Keratinocyte (primary cell): ENCODE measurements around the gene NLRP10. TPM values are rescaled to one million over a fixed set of nuclear protein-coding genes. Genes with fewer than 3 reads are reported as not detected.

Experiments
- DNase-seq: peaks from one replicate; pipeline ENCODE4 v3.0.0-alpha.2; 2011; ENCODE audit warnings: low read depth, missing footprints, low spot score
- FAIRE-seq: peaks from 2 replicates; lab custom pipeline; 2011; peaks lifted over from hg19 to GRCh38; lab: Jason Lieb, UNC
- H2AFZ ChIP-seq: 2 replicates; pipeline ENCODE4 v1.6.0; 2012; ENCODE audit warnings: low read length, control low read depth, inconsistent platforms; ENCODE audit not compliant: control insufficient read depth
- H3K27ac ChIP-seq: 2 replicates; pipeline ENCODE4 v1.5.1; 2011; ENCODE audit warnings: low read length; ENCODE audit not compliant: control insufficient read depth, insufficient read depth
- H3K27me3 ChIP-seq: 3 replicates; pipeline ENCODE4 v1.6.0; 2011; ENCODE audit warnings: low read length; ENCODE audit not compliant: control insufficient read depth, insufficient read depth; ENCODE audit errors: extremely low read depth
- H3K36me3 ChIP-seq, 2 experiments: 2 replicates in 1 of 2; 3 replicates in 1 of 2; pipeline ENCODE4 v1.5.1; 2011; ENCODE audit warnings: low read length in 2 of 2, mild to moderate bottlenecking in 1 of 2; ENCODE audit not compliant: control insufficient read depth in 2 of 2, insufficient read depth in 2 of 2; ENCODE audit errors: extremely low read depth in 1 of 2
- H3K4me1 ChIP-seq: 3 replicates; pipeline ENCODE4 v1.5.1; 2011; ENCODE audit warnings: low read length; ENCODE audit not compliant: control insufficient read depth, insufficient read depth; ENCODE audit errors: extremely low read depth
- H3K4me2 ChIP-seq: 3 replicates; pipeline ENCODE4 v1.6.0; 2011; ENCODE audit warnings: low read depth, low read length; ENCODE audit not compliant: control insufficient read depth, insufficient read depth; ENCODE audit errors: extremely low read depth
- H3K4me3 ChIP-seq, 3 experiments: fragments of 200-600 bp in 1 of 3; sonication (generic) in 1 of 3; 2 replicates in 2 of 3; 3 replicates in 1 of 3; pipeline ENCODE4 v1.5.1; 2011 to 2016; ENCODE audit warnings: low read length in 3 of 3, mild to moderate bottlenecking in 3 of 3, control low read depth in 2 of 3, inconsistent platforms in 1 of 3, low read depth in 1 of 3, mixed read lengths in 1 of 3, mixed run types in 1 of 3, moderate library complexity in 1 of 3; ENCODE audit not compliant: control insufficient read depth in 2 of 3, insufficient read depth in 2 of 3; ENCODE audit errors: extremely low read depth in 1 of 3
- H3K79me2 ChIP-seq: 2 replicates; pipeline ENCODE4 v1.6.0; 2012; ENCODE audit warnings: low read length; ENCODE audit not compliant: control insufficient read depth, insufficient read depth
- H3K9ac ChIP-seq: 3 replicates; pipeline ENCODE4 v1.6.0; 2011; ENCODE audit warnings: low read length; ENCODE audit not compliant: control insufficient read depth, insufficient read depth; ENCODE audit errors: extremely low read depth
- H3K9me1 ChIP-seq: 3 replicates; pipeline ENCODE4 v1.6.0; 2011; ENCODE audit warnings: low read length; ENCODE audit not compliant: control insufficient read depth, insufficient read depth; ENCODE audit errors: extremely low read depth
- H3K9me3 ChIP-seq: 2 replicates; pipeline ENCODE4 v1.5.1; 2012; ENCODE audit warnings: low read depth, low read length; ENCODE audit not compliant: control insufficient read depth
- H4K20me1 ChIP-seq: 3 replicates; pipeline ENCODE4 v1.6.0; 2011; ENCODE audit warnings: low read length; ENCODE audit not compliant: control insufficient read depth, insufficient read depth; ENCODE audit errors: extremely low read depth
- CTCF ChIP-seq, 3 experiments: IDR thresholded peaks in 1 of 3; conservative IDR thresholded peaks in 1 of 3; optimal IDR thresholded peaks in 1 of 3; 2 replicates in 2 of 3; 3 replicates in 1 of 3; pipeline versions ENCODE3 to v1.5.1; 2011; ENCODE audit warnings: low read length in 3 of 3, mild to moderate bottlenecking in 3 of 3, moderate library complexity in 2 of 3, control low read depth in 1 of 3, inconsistent platforms in 1 of 3; ENCODE audit not compliant: insufficient read depth in 2 of 3; ENCODE audit errors: extremely low read depth in 1 of 3
- EZH2 ChIP-seq: IDR thresholded peaks from one replicate; pipeline ENCODE4 v1.6.1; 2012; ENCODE audit warnings: inconsistent platforms, mild to moderate bottlenecking, low read length, moderate library complexity
- dilution Hi-C: fragments of 300-500 bp; cut with MboI; formaldehyde crosslinking; loops from one replicate; pipeline ENCODE4 v1.7.0; 2020; ENCODE audit warnings: low sequenced_read_pairs; ENCODE audit not compliant: extremely low pct_ligation_motif_present
- polyA plus RNA-seq, 5 experiments: library from polyadenylated mRNA; depleted of rRNA in 3 of 5; stranded (reverse) in 3 of 5; stranded (forward) in 1 of 5; unstranded in 1 of 5; fragments of >200 nt; gene quantifications; 1 replicate in 1 of 5; 2 replicates in 3 of 5; 3 replicates in 1 of 5; pipeline versions ENCODE4 v1.2.1 to v1.2.3, GENCODE V29; 2011 to 2012; ENCODE audit warnings: missing spikeins in 2 of 5, low read depth in 1 of 5, low replicate concordance in 1 of 5

NLRP10 gene
- polyA plus RNA-seq, 1 donor (not counting 4 experiments of a cell fraction or from before 2014, with no cell fraction given) = 7.1 TPM

DNA sequence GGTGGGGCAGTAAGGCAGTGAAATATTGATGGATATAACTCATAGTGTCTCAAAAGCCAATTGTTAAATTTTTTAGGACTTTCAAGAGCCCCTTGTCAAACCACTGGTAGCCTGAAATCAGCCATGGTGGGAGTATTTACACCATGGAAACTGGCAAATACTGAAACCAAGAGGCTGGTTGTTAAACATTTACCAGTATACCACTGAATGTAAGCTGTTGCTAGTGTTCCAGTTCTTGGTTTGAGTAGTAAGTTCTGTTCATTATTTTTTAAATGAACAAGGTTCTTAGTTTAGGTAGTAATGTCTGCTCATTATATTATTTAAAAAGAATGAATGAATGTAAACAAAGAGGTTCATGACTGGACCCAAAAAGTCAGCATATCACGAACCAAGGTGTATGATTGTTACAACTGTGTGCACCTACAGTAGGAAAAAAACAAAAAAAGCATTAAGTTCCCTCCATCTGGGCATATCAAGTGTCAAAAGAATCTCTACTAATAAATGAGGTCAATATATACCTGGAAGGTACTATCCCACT is 17.4 kb upstream of the NLRP10 start:
- Histone ChIP-seq H2AFZ (no peak overlapping the region), H3K4me3 (no peak overlapping the region), H3K4me1 (peaks cover 13% of the 10 kb centered on the region), H3K79me2 (peaks cover 5% of the 10 kb centered on the region), H3K27me3 (no peaks in the 10 kb centered on the region), H3K4me2 (no peak overlapping the region), H3K36me3 (no peaks in the 10 kb centered on the region), H4K20me1 (no peaks in the 10 kb centered on the region), H3K9ac (no peak overlapping the region), H3K27ac (no peak overlapping the region), H3K9me1 (no peaks in the 10 kb centered on the region), H3K9me3 (no peaks in the 10 kb centered on the region)
- no peak for TF ChIP-seq CTCF (optimal IDR thresholded peaks at IDR 0.05 in 1 of 3, IDR thresholded peaks at IDR 0.05 in 1 of 3, conservative IDR thresholded peaks at IDR 0.05 in 1 of 3; ENCODE audit: extremely low read depth in 1 of 3, insufficient read depth in 2 of 3, low read length in 3 of 3)
- no peak for TF ChIP-seq EZH2
- FAIRE-seq (no peak), DNase-seq (no peak)
- dilution Hi-C loops = no loop called here

DNA sequence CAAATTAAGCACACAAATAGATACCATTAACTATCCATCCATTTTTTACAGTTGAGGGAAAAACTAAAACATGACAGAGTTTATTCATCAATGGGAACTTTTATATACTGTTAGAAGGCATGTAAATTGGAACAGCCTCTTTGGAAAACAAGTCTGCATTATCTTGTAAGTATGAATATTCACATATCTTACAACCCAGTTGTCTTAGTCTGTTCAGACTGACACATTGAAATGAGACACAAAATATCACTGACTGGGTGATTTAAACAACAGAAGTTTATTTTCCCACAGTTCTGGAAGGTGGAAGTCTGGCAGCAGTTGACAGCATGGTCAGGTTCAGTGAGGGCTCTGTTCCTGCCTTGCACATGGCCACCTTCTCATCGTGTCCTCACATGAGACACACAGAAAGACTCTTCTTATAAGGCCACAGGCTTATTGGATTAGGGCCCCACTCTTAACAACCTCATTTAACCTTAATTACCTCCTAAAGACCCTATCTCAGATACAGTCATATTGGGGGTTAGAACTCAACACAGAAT is 16.4 kb upstream of the NLRP10 start:
- DNase-seq = no peak
- Histone ChIP-seq H3K9ac (no peak overlapping the region), H3K4me3 (no peak overlapping the region), H3K4me2 (no peak overlapping the region), H3K36me3 (no peaks in the 10 kb centered on the region), H3K79me2 (no peaks in the 10 kb centered on the region), H4K20me1 (no peaks in the 10 kb centered on the region), H3K9me1 (no peaks in the 10 kb centered on the region), H3K27ac (no peak overlapping the region), H3K27me3 (no peaks in the 10 kb centered on the region), H3K4me1 (peaks cover 20% of the 10 kb centered on the region), H2AFZ (no peak overlapping the region), H3K9me3 (no peaks in the 10 kb centered on the region)
- TF ChIP-seq EZH2 (no peak), CTCF (optimal IDR thresholded peaks at IDR 0.05 in 1 of 3, IDR thresholded peaks at IDR 0.05 in 1 of 3, conservative IDR thresholded peaks at IDR 0.05 in 1 of 3; ENCODE audit: extremely low read depth in 1 of 3, insufficient read depth in 2 of 3, low read length in 3 of 3) (no peak)
- dilution Hi-C loops = no loop called here
- FAIRE-seq = no peak
